GM12801 (cell line): ENCODE results near the gene RUNX1.

Source experiments
- CTCF ChIP-seq: IDR thresholded peaks from one replicate; pipeline ENCODE4 v1.5.1; 2011; ENCODE audit warnings: control low read depth; ENCODE audit not compliant: insufficient read length; ENCODE audit errors: extremely low read depth

Gene RUNX1

GRCh38 chr21:34800797-34801518 is 248.1 kb downstream of the RUNX1 start:
- TF ChIP-seq CTCF, result no peak

- TF ChIP-seq CTCF, result no peak
These were observed 250.0 kb downstream of the RUNX1 start for GRCh38 chr21:34799092-34799491.

- TF ChIP-seq CTCF, result no peak
These were observed 251.1 kb downstream of the RUNX1 start for GRCh38 chr21:34797921-34798535.

GRCh38 chr21:34797201-34797525 is 251.9 kb downstream of the RUNX1 start:
- TF ChIP-seq CTCF, result no peak

- TF ChIP-seq CTCF, result no peak
These were observed 252.4 kb downstream of the RUNX1 start for GRCh38 chr21:34796518-34797200.

- no peak for TF ChIP-seq CTCF
These were observed 253.4 kb downstream of the RUNX1 start for GRCh38 chr21:34795548-34796180.

GRCh38 chr21:34795175-34795547 is 253.9 kb downstream of the RUNX1 start:
- no peak for TF ChIP-seq CTCF
